Trophoblast cell (in vitro differentiated cells and primary cell): ENCODE measurements around the gene CTSS.

ENCODE experiments used
- DNase-seq, 2 donors: peaks; one replicate each; pipeline ENCODE4 v3.0.0-alpha.2; 2016
- H2AFZ ChIP-seq: 2 replicates; pipeline ENCODE4 v1.6.1; 2013; ENCODE audit warnings: low read length, moderate library complexity, mild to moderate bottlenecking; ENCODE audit not compliant: insufficient read depth, poor library complexity
- H2AK5ac ChIP-seq: 2 replicates; pipeline ENCODE4 v1.6.1; 2013; ENCODE audit warnings: mild to moderate bottlenecking, low read length
- H2BK120ac ChIP-seq: 2 replicates; pipeline ENCODE4 v1.6.1; 2013; ENCODE audit warnings: low read length, mild to moderate bottlenecking, moderate library complexity; ENCODE audit not compliant: insufficient read depth, poor library complexity
- H2BK12ac ChIP-seq: 2 replicates; pipeline ENCODE4 v1.6.1; 2013; ENCODE audit warnings: mild to moderate bottlenecking, low read length, moderate library complexity
- H2BK5ac ChIP-seq: 2 replicates; pipeline ENCODE4 v1.6.1; 2013; ENCODE audit warnings: low read length, low read depth, moderate library complexity, mild to moderate bottlenecking; ENCODE audit not compliant: poor library complexity
- H3K14ac ChIP-seq: 2 replicates; pipeline ENCODE4 v1.6.1; 2013; ENCODE audit warnings: mild to moderate bottlenecking, low read length
- H3K18ac ChIP-seq: 2 replicates; pipeline ENCODE4 v1.6.1; 2013; ENCODE audit warnings: mild to moderate bottlenecking, low read length
- H3K23ac ChIP-seq: 2 replicates; pipeline ENCODE4 v1.6.1; 2013; ENCODE audit warnings: low read length
- H3K27ac ChIP-seq: 2 replicates; pipeline ENCODE4 v1.5.1; 2013; ENCODE audit warnings: low read depth, mild to moderate bottlenecking, inconsistent platforms, low read length, moderate library complexity
- H3K27me3 ChIP-seq: 2 replicates; pipeline ENCODE4 v1.6.1; 2013; ENCODE audit warnings: inconsistent platforms, mild to moderate bottlenecking, low read length, moderate library complexity; ENCODE audit not compliant: insufficient read depth
- H3K36me3 ChIP-seq, 2 experiments: 1 replicate in 1 of 2; 2 replicates in 1 of 2; pipeline ENCODE4 v1.6.1; 2013; ENCODE audit warnings: low read length in 2 of 2, mild to moderate bottlenecking in 2 of 2, moderate library complexity in 1 of 2; ENCODE audit not compliant: insufficient read depth in 2 of 2, control insufficient read depth in 1 of 2
- H3K4ac ChIP-seq: 2 replicates; pipeline ENCODE4 v1.6.1; 2013; ENCODE audit warnings: low read depth, mild to moderate bottlenecking, low read length, moderate library complexity
- H3K4me1 ChIP-seq, 2 experiments: 1 replicate in 1 of 2; 2 replicates in 1 of 2; pipeline ENCODE4 v1.6.1; 2013; ENCODE audit warnings: low read length in 2 of 2, mild to moderate bottlenecking in 2 of 2, moderate library complexity in 1 of 2; ENCODE audit not compliant: insufficient read depth in 2 of 2, control insufficient read depth in 1 of 2
- H3K4me2 ChIP-seq: 2 replicates; pipeline ENCODE4 v1.6.1; 2013; ENCODE audit warnings: inconsistent platforms, mild to moderate bottlenecking, low read length, moderate library complexity
- H3K4me3 ChIP-seq: 2 replicates; pipeline ENCODE4 v1.5.1; 2013; ENCODE audit warnings: mild to moderate bottlenecking, low read depth, low read length, inconsistent platforms
- H3K79me1 ChIP-seq: one replicate; pipeline ENCODE4 v1.6.1; 2013; ENCODE audit warnings: low read length
- H3K79me2 ChIP-seq: 2 replicates; pipeline ENCODE4 v1.6.1; 2013; ENCODE audit warnings: low read length, mild to moderate bottlenecking; ENCODE audit not compliant: control insufficient read depth, insufficient read depth, poor library complexity
- H3K9ac ChIP-seq: 2 replicates; pipeline ENCODE4 v1.6.1; 2013; ENCODE audit warnings: mild to moderate bottlenecking, low read length
- H3K9me3 ChIP-seq: 2 replicates; pipeline ENCODE4 v1.6.1; 2013; ENCODE audit warnings: low read depth, mild to moderate bottlenecking, control low read depth, inconsistent platforms, low read length; ENCODE audit not compliant: insufficient read depth
- H4K12ac ChIP-seq: 2 replicates; pipeline ENCODE4 v1.6.1; 2013; ENCODE audit warnings: low read depth, mild to moderate bottlenecking, low read length, moderate library complexity
- H4K8ac ChIP-seq: 2 replicates; pipeline ENCODE4 v1.6.1; 2013; ENCODE audit warnings: low read depth, mild to moderate bottlenecking, low read length, moderate library complexity
- H4K91ac ChIP-seq: one replicate; pipeline ENCODE4 v1.6.1; 2013; ENCODE audit warnings: low read depth, mild to moderate bottlenecking, low read length, moderate library complexity
- WGBS: extraction: QIAGEN DNeasy Blood & Tissue Kit; methylation state at CpG from one replicate; pipeline ENCODE4 v1.1.7; 2013; ENCODE audit warnings: missing lambda C conversion rate; ENCODE audit not compliant: insufficient read length, insufficient coverage; ENCODE audit errors: extremely low coverage; 5-methylcytosine and 5-hydroxymethylcytosine counted together

CTSS gene

DNA sequence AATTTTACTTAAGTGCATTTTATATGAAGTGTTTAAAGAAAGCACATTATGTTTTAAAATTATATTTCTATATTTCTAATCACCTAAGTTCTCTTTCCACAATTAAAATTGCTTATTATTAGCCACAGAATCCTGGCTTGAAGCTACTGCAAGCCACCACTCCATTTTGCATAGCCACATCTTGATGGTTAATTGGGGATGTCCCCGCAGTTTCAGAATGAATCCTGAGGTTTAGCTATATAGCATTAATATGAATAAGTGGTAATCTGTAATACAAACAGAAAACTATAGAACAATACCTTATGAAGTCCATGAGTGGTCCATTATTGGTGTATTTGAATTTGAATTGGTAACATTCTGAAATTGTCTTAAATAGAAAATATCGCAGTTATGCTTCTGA is 57.0 kb downstream of the CTSS start:
- Histone ChIP-seq H3K4ac (no peak overlapping the region), H3K79me1 (no peaks in the 10 kb centered on the region), H3K18ac (no peak overlapping the region), H3K36me3 (no peaks in the 10 kb centered on the region), H3K27ac (no peak overlapping the region), H2BK5ac (no peak overlapping the region), H3K79me2 (no peaks in the 10 kb centered on the region), H3K9me3 (no peaks in the 10 kb centered on the region), H3K9ac (no peak overlapping the region), H2AK5ac (no peak overlapping the region), H3K4me2 (no peak overlapping the region), H4K8ac (no peak overlapping the region), H2BK12ac (no peak overlapping the region), H3K14ac (no peak overlapping the region), H3K27me3 (no peaks in the 10 kb centered on the region), H4K12ac (no peak overlapping the region), H4K91ac (no peak overlapping the region), H2BK120ac (no peak overlapping the region), H3K4me1 (no peaks in the 10 kb centered on the region), H2AFZ (no peak overlapping the region), H3K4me3 (no peak overlapping the region), H3K23ac (no peak overlapping the region)
- no CpG with 5 or more reads among the region's 2 CpGs for WGBS
- no peak for DNase-seq

DNA sequence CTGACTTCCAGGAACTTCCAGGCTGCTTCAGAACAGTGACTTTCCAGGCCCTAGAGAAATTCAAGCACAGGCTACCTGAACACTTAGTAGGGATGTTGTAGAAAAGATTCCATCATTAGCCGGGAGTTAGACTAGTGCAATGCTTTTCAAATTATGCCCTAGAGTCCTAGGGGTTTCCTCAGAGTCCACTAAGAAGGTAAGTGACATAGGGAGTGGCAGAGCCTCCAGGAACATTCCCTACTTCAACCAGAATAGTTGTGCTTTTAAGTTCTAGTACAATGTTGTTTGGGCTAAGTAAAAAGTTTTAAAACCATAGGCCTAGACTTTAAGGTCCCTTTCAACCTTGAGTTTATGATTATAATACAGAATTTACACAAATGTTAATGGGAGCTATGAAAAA is 59.5 kb downstream of the CTSS start:
- no peak overlapping the region for H4K12ac ChIP-seq
- H3K4me3 ChIP-seq, result no peak overlapping the region
- no peak overlapping the region for H3K9ac ChIP-seq
- no CpG with 5 or more reads among the region's 1 CpG for WGBS
- no peaks in the 10 kb centered on the region for H3K36me3 ChIP-seq
- no peaks in the 10 kb centered on the region for H3K27me3 ChIP-seq
- no peak overlapping the region for H3K23ac ChIP-seq
- H3K79me2 ChIP-seq, result no peaks in the 10 kb centered on the region
- H2AFZ ChIP-seq, result no peak overlapping the region
- H3K79me1 ChIP-seq, result no peaks in the 10 kb centered on the region
- no peak overlapping the region for H3K4me2 ChIP-seq
- no peak overlapping the region for H3K4ac ChIP-seq
- H2BK5ac ChIP-seq, result no peak overlapping the region
- no peak for DNase-seq
- H3K4me1 ChIP-seq, result no peaks in the 10 kb centered on the region
- no peak overlapping the region for H4K8ac ChIP-seq
- no peak overlapping the region for H2BK12ac ChIP-seq
- no peak overlapping the region for H3K27ac ChIP-seq
- H2AK5ac ChIP-seq, result no peak overlapping the region
- H3K18ac ChIP-seq, result no peak overlapping the region
- H3K14ac ChIP-seq, result no peak overlapping the region
- H3K9me3 ChIP-seq, result no peaks in the 10 kb centered on the region
- H4K91ac ChIP-seq, result no peak overlapping the region
- no peak overlapping the region for H2BK120ac ChIP-seq

DNA sequence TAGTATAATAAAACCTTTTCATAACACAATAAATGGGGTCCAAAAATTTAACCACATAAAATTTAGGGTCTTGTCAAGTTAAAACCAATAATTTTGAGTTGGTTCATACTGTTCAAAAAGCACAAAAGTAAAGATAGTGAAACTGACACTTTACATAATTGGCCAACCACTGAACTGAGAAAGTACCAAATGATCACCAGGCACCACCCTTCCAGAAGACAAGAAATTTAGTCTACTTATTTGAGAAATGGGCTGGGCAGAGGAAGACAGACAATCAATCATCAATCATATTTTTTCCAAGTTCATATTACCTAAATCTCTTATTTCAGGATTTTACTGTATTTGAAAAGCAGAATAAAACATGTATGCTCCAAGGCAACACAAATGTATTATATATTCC is 62.2 kb downstream of the CTSS start:
- Histone ChIP-seq H3K9me3 (no peaks in the 10 kb centered on the region), H3K9ac (no peak overlapping the region), H4K8ac (no peak overlapping the region), H3K79me2 (no peaks in the 10 kb centered on the region), H3K4me3 (no peak overlapping the region), H4K91ac (no peak overlapping the region), H3K27me3 (no peaks in the 10 kb centered on the region), H2BK5ac (no peak overlapping the region), H3K79me1 (no peaks in the 10 kb centered on the region), H3K18ac (no peak overlapping the region), H3K23ac (no peak overlapping the region), H3K4me1 (no peaks in the 10 kb centered on the region), H2BK12ac (no peak overlapping the region), H3K36me3 (no peaks in the 10 kb centered on the region), H4K12ac (no peak overlapping the region), H3K27ac (no peak overlapping the region), H2BK120ac (no peak overlapping the region), H3K4ac (no peak overlapping the region), H2AK5ac (no peak overlapping the region), H3K14ac (no peak overlapping the region), H2AFZ (no peak overlapping the region), H3K4me2 (no peak overlapping the region)
- no peak for DNase-seq

DNA sequence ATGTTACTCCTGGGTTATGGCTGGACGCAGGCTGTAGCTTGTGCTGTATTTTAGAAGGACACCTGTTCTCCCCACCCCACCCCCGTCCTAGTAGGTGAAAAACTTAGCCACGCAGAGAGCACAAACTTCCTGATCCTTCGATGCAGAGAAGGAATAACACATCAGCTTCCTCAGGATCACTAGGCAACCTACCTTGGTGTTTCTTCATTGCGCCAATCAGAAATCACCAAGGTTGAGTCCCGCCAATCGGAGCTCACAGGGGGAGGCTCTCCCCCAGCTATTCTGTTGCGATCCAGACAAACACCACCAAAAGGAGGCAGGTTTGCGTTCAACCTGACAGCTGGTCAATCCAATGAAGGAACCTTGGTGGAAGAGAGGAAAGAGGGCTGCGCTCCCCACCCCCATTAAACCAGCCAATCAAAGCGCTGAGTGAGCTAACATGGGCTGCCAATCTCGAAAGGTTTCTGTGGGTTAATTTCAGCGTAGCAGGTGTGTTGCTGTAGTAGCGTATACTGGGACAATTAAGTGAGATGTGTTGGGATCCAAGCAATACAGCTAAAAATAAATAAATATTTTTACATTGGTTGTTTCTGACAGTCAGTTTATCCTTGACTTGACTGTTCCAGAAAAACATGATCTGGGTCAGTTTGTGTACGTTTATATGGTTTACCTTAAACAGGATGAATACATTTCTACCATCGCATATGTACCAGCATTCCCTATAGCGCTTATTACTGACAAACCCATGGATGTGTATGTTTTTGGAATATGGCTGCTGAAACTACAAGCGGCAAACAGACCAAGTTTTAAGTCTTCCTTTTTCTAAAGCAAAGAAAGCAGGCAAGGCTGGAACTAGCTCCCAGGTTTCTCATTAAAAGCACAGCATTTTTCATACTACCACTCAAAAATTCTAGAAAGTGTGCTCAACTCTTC is 68.3 kb downstream of the CTSS start, which contains the start of gene GOLPH3L:
TSS of gene GOLPH3L (minus strand) at position 160 of the 933 bp plus-strand sequence. CDS start 2,316 bp downstream, outside the sequence.
- Histone ChIP-seq H3K4me2 (peak within 1 kb of the TSS; percentile 86), H4K8ac (peak within 1 kb of the TSS; percentile 55), H4K12ac (no peak within 1 kb of the TSS), H3K27ac (no peak within 1 kb of the TSS), H2BK5ac (no peak within 1 kb of the TSS), H3K9ac (peak within 1 kb of the TSS; percentile 95), H4K91ac (no peak within 1 kb of the TSS), H3K4me1 (no peaks in the 10 kb centered on the region), H2AK5ac (no peak within 1 kb of the TSS), H2BK12ac (no peak within 1 kb of the TSS), H3K36me3 (peaks cover 5 to 7% of the 10 kb centered on the region in 2 experiments), H3K27me3 (no peaks in the 10 kb centered on the region), H3K23ac (no peak within 1 kb of the TSS), H2AFZ (no peak within 1 kb of the TSS), H3K4ac (no peak within 1 kb of the TSS), H2BK120ac (no peak within 1 kb of the TSS), H3K79me2 (no peaks in the 10 kb centered on the region), H3K9me3 (no peaks in the 10 kb centered on the region), H3K79me1 (no peaks in the 10 kb centered on the region), H3K14ac (no peak within 1 kb of the TSS), H3K18ac (no peak within 1 kb of the TSS), H3K4me3 (peak within 1 kb of the TSS; percentile 92)
- no CpG with 5 or more reads among the region's 18 CpGs for WGBS
- peak; percentile 96 to 98 for DNase-seq
